Right lung (tissue), 5 donors: ENCODE measurements around the gene TAS2R4. TPM values are rescaled to one million over a fixed set of nuclear protein-coding genes. Genes with fewer than 3 reads are reported as not detected.
"Not testable (repeated sequence)": the region's sequence is repeated elsewhere in the genome, so short reads cannot be mapped to it uniquely, and the experiment has no call there.

ENCODE experiments used
- DNase-seq, 2 donors: peaks; one replicate each; pipeline ENCODE4 v3.0.0-alpha.2; 2013
- polyA plus RNA-seq, 5 donors: library from polyadenylated mRNA; unstranded; fragments of 120-200 nt; gene quantifications; one replicate each; pipeline versions ENCODE4 v1.2.1 to v1.2.3, GENCODE V29; 2013; ENCODE audit warnings: inconsistent platforms in 1 of 5, low replicate concordance in 1 of 5; ENCODE audit not compliant: insufficient read length in 5 of 5, insufficient read depth in 1 of 5

Gene TAS2R4
- polyA plus RNA-seq, 5 donors, result 1.9 to 6.3 (median 5.5) TPM

DNA sequence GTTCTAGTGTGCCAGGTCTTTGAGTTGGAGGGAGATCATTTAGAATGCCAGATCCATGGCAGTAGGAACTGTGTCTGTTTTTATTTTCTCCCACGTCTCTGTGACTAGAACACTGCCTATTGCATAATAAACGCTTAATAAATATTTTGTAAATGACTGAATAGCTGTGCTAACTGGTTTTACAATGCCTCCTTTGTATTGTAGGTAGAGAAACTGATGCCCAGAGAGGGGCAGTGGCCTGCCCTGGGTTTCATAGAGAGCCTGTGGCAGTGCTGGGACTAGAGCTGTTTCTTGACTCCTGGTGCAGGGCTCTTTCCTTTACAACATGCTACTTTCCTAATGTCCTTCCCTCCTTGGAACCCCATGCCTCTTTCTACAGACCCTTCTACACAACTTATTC, 16.1 kb downstream of the TAS2R4 start:
- DNase-seq, result no peak

DNA sequence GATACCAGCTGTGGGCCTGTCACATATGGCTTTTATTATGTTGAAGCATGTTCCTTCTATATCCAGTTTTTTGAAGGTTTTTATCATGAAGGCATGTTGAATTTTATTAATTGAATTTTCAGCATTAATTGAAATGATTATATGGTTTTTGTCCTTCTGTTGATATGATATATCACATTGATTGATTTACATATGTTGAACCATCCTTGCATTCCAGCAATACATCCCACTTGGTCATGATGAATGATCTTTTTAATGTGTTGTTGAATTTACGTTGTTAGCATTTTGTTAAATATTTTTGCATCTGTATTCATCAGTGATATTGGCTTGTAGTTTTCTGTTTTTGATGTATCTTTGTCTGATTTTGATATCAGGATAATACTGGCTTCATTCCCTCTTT, 43.6 kb downstream of the TAS2R4 start:
- DNase-seq, result no peak

DNA sequence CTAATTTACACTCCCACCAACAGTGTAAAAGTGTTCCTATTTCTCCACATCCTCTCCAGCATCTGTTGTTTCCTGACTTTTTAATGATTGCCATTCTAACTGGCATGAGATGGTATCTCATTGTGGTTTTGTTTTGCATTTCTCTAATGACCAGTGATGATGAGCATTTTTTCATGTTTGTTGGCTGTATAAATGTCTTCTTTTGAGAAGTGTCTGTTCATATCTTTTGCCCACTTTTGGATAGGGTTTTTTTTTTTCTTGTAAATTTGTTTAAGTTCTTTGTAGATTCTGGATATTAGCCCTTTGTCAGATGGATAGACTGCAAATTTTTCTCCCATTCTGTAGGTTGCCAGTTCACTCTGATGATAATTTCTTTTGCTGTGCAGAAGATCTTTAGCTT, 46.0 kb downstream of the TAS2R4 start:
- not testable (repeated sequence) for DNase-seq

Other genes with a start within 250 kb of the TAS2R4 start
- 10 to 100 TPM; 34.6 to 41.5 (median 40.2) TPM for gene AGK, start 225.3 kb upstream of the TAS2R4 start, polyA plus RNA-seq
- 10 to 100 TPM; 30.4 to 50.4 (median 40.0) TPM for gene DENND11, start 74.5 kb upstream of the TAS2R4 start, polyA plus RNA-seq
- gene WEE2, start 68.3 kb upstream of the TAS2R4 start, polyA plus RNA-seq, result under 1 TPM; 0.26 to 0.60 (median 0.44) TPM
- gene SSBP1, start 38.3 kb upstream of the TAS2R4 start, polyA plus RNA-seq, result 100 to 1,000 TPM; 115 to 148 (median 119) TPM
- gene TAS2R3, start 12.6 kb upstream of the TAS2R4 start, polyA plus RNA-seq, result 1 to 10 TPM in 4 of 5 donors, under 1 TPM in 1; 0.24 to 2.5 (median 2.0) TPM
- 10 to 100 TPM in 2 of 5 donors, 1 to 10 TPM in 3; 6.2 to 11.0 (median 6.7) TPM for gene TAS2R5, start 13.5 kb downstream of the TAS2R4 start, polyA plus RNA-seq
- 1 to 10 TPM in 1 of 5 donors, under 1 TPM in 4; 0.38 to 1.6 (median 0.50) TPM for gene PRSS37, start 64.8 kb downstream of the TAS2R4 start, polyA plus RNA-seq
- not detected for gene OR9A4, start 139.7 kb downstream of the TAS2R4 start, polyA plus RNA-seq
- gene CLEC5A, start 170.3 kb downstream of the TAS2R4 start, polyA plus RNA-seq, result 1 to 10 TPM in 2 of 5 donors, under 1 TPM in 3; 0.18 to 1.2 (median 0.80) TPM
- gene TAS2R38, start 197.1 kb downstream of the TAS2R4 start, polyA plus RNA-seq, result under 1 TPM in 1 of 5 donors, not detected in 4; 0.27 TPM
- gene MGAM, start 219.2 kb downstream of the TAS2R4 start, polyA plus RNA-seq, result 1 to 10 TPM in 1 of 5 donors, under 1 TPM in 4; 0.39 to 1.5 (median 0.63) TPM